Measurements from ENCODE around the gene MMP7. TPM values are rescaled to one million over a fixed set of nuclear protein-coding genes. Genes with fewer than 3 reads are reported as not detected.

The MMP7 gene
- total RNA-seq, 1 experiment from 2014 or later: not detected

- no peaks in the 10 kb centered on the region for H3K9me3 ChIP-seq (ENCODE audit: control insufficient read depth, low read depth, low read length)
- H3K4me2 ChIP-seq (ENCODE audit: insufficient read depth, insufficient read length, low read length): no peak overlapping the region
- no peaks in the 10 kb centered on the region for H3K79me1 ChIP-seq (ENCODE audit: insufficient read depth, low read depth, low read length, poor library complexity, severe bottlenecking)
- no peak overlapping the region for H2BK5ac ChIP-seq (ENCODE audit: insufficient read length, low read length)
- H3K27ac ChIP-seq (ENCODE audit: insufficient read length, low read depth, low read length): no peak overlapping the region
- H3K36me3 Mint-ChIP-seq (ENCODE audit: insufficient read depth in 1 of 3, low read depth in 3 of 3): no peaks in the 10 kb centered on the region
- no peaks in the 10 kb centered on the region for H3K27me3 Mint-ChIP-seq (ENCODE audit: low read depth)
- H3K56ac ChIP-seq (ENCODE audit: insufficient read length, low read depth, low read length): no peak overlapping the region
- peaks cover 4 to 6% of the 10 kb centered on the region in 2 experiments for H3K4me1 Mint-ChIP-seq
- no peaks in the 10 kb centered on the region for H3K9me3 Mint-ChIP-seq
- H2AK5ac ChIP-seq (ENCODE audit: insufficient read length, low read length): no peak overlapping the region
- no peak overlapping the region for H3T11ph ChIP-seq (ENCODE audit: low read length)
- H3K27ac Mint-ChIP-seq: no peak overlapping the region
- no peak overlapping the region for H4K8ac ChIP-seq (replicated peaks; ENCODE audit: insufficient read length, low read depth, low read length)
- H3K4me3 Mint-ChIP-seq: no peak overlapping the region
- no peaks in the 10 kb centered on the region for H4K20me1 ChIP-seq (ENCODE audit: control insufficient read depth, insufficient read depth, insufficient read length)
- no peaks in the 10 kb centered on the region for H3K27me3 ChIP-seq (ENCODE audit: insufficient read depth, low read length)
- no peak overlapping the region for H2AFZ ChIP-seq (ENCODE audit: low read length)
- TF ChIP-seq CTCF (conservative IDR thresholded peaks at IDR 0.05): no peak
- H3K18ac ChIP-seq (ENCODE audit: insufficient read length, low read depth, low read length): no peak overlapping the region
- H3K14ac ChIP-seq (ENCODE audit: insufficient read depth, low read length): no peak overlapping the region
- no peak overlapping the region for H2BK15ac ChIP-seq (ENCODE audit: low read depth, low read length)
- H3K79me2 ChIP-seq (ENCODE audit: insufficient read depth, low read length): no peaks in the 10 kb centered on the region
- WGBS (ENCODE audit: extremely low coverage, insufficient read length, low lambda C conversion rate): no CpG with 5 or more reads among the region's 4 CpGs
- H4K5ac ChIP-seq (ENCODE audit: insufficient read length, low read depth, low read length): no peak overlapping the region
- no peak for DNase-seq
- no peaks in the 10 kb centered on the region; the same call in 1 of the 2 replicates for H3K4me1 ChIP-seq (ENCODE audit: insufficient read depth, low read length)
- no peak overlapping the region for H2BK120ac ChIP-seq (ENCODE audit: low read depth, low read length, poor library complexity, severe bottlenecking)
- H3K4ac ChIP-seq (ENCODE audit: low read depth, low read length): no peak overlapping the region
- H3K23ac ChIP-seq (ENCODE audit: insufficient read length, low read depth, low read length): no peak overlapping the region
- H2BK12ac ChIP-seq (ENCODE audit: insufficient read length, low read depth, low read length): no peak overlapping the region
- H2BK20ac ChIP-seq (ENCODE audit: low read depth, low read length, poor library complexity, severe bottlenecking): no peak overlapping the region
- no peak overlapping the region for H4K91ac ChIP-seq (ENCODE audit: insufficient read length, low read depth, low read length)
- H3K9ac ChIP-seq (ENCODE audit: extremely low read depth, insufficient read length, low read length): no peak overlapping the region
- no peaks in the 10 kb centered on the region for H3K23me2 ChIP-seq (ENCODE audit: insufficient read length, low read depth, low read length, poor library complexity, severe bottlenecking)
Observed at GRCh38 chr11:102546427-102546826, 15.9 kb upstream of the MMP7 start.
